ENCODE measurements around the gene FIGLA.

DNA sequence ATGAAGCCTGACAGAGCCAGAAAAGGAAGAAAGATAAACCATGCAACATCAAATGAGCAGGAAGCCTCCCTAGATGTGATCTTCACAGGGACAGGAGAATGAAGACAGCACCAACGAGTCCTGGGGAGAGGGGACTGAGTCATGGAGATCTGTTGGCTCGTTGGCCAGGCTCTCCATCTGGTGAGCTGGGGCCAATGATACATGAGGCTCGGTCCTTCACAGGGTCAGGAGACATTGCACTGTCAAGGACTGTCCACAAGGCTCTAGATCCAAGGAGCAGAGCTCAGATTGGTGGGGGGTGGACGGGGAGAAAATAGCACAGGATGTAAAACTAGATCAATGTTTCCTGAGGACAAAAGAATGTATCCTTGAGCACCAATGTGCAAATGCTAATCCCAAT lies 44.4 kb upstream of the FIGLA start:
- no peak for TF ChIP-seq CTCF (optimal IDR thresholded peaks at IDR 0.05 in 1 of 3, IDR thresholded peaks at IDR 0.05 in 1 of 3, conservative IDR thresholded peaks at IDR 0.05 in 1 of 3; ENCODE audit: extremely low read depth in 1 of 3, insufficient read depth in 2 of 3, low read length in 3 of 3)
- no peak for TF ChIP-seq EZH2 (IDR thresholded peaks at IDR 0.05; ENCODE audit: low read length)
